K562 (cell line): Measurements from ENCODE around the gene CCDC136. TPM values are rescaled to one million over a fixed set of nuclear protein-coding genes. Genes with fewer than 3 reads are reported as not detected.
A peak's percentile ranks its signal among the peaks of the same experiment; 100 is the strongest.

Experiments
- FOSL1 ChIP-seq: fragments of 200-800 bp; sonication (Bioruptor generic); conservative IDR thresholded peaks from 2 replicates; pipeline ENCODE4 v1.6.1; 2016; ENCODE audit warnings: missing genetic modification characterization, missing compliant biosample characterization
- GATA2 ChIP-seq: sonication (generic); formaldehyde crosslinking; IDR thresholded peaks from 2 replicates; pipeline ENCODE4 v1.4.0; 2020; ENCODE audit warnings: mild to moderate bottlenecking, missing genetic modification reagents
- KLF6 ChIP-seq: fragments of 250-450 bp; sonication (Bioruptor Pico); IDR thresholded peaks from 2 replicates; pipeline ENCODE4 v1.4.0; 2020; ENCODE audit warnings: mild to moderate bottlenecking, moderate library complexity, borderline replicate concordance
- MXI1 ChIP-seq: IDR thresholded peaks from 2 replicates; pipeline ENCODE4 v1.6.1; 2011; ENCODE audit warnings: low read depth, mild to moderate bottlenecking, improper control_type of control experiment, low read length
- SAP30 ChIP-seq: fragments of 200-600 bp; sonication (generic); IDR thresholded peaks from 2 replicates; pipeline ENCODE4 v1.6.1; 2012; ENCODE audit warnings: borderline replicate concordance, low read depth, mild to moderate bottlenecking, moderate library complexity, low read length, control low read depth, inconsistent platforms; ENCODE audit not compliant: insufficient read depth, poor library complexity, severe bottlenecking
- SETDB1 ChIP-seq: IDR thresholded peaks from one replicate; pipeline ENCODE4 v1.6.1; 2012; ENCODE audit warnings: low read length, control low read depth, inconsistent platforms
- SIN3A ChIP-seq, 2 experiments: fragments of 150-350 bp in 1 of 2; IDR thresholded peaks; 2 replicates each; pipeline ENCODE4 v1.6.1; 2011 to 2016; ENCODE audit warnings: borderline replicate concordance in 2 of 2, low read depth in 2 of 2, low read length in 2 of 2, mild to moderate bottlenecking in 2 of 2, moderate library complexity in 2 of 2; ENCODE audit not compliant: control insufficient read depth in 1 of 2
- SRSF3 ChIP-seq: fragments of 200-400 bp; formaldehyde crosslinking; IDR thresholded peaks from 2 replicates; pipeline ENCODE4 v1.6.1; 2016; ENCODE audit warnings: mild to moderate bottlenecking, low read length, moderate library complexity; ENCODE audit not compliant: insufficient read depth
- ZNF436 ChIP-seq: fragments of 250-450, 450-650 bp; sonication (Bioruptor Pico); formaldehyde crosslinking; IDR thresholded peaks from 2 replicates; pipeline ENCODE4 v1.7.0; 2020; ENCODE audit warnings: mild to moderate bottlenecking
- ZNF76 ChIP-seq: fragments of 250-450 bp; sonication (Bioruptor Pico); IDR thresholded peaks from 2 replicates; pipeline ENCODE4 v1.4.0; 2020; ENCODE audit warnings: mild to moderate bottlenecking, moderate library complexity, borderline replicate concordance
- polyA plus RNA-seq, 8 experiments: library from polyadenylated mRNA; depleted of rRNA in 4 of 8; stranded (reverse) in 5 of 8; unstranded in 3 of 8; fragments of >200 nt; fragmentation: Nextera tagmentation in 2 of 8; fragmentation: Illumina TruSeq in 1 of 8; extraction: Ambion mirVana in 2 of 8; extraction: Trizol in 1 of 8; gene quantifications; 2 replicates each; pipeline versions ENCODE4 v1.2.1 to v1.2.3, GENCODE V29; 2011 to 2014; ENCODE audit warnings: inconsistent platforms in 1 of 8, missing spikeins in 1 of 8
- total RNA-seq, 7 experiments: library from RNA; depleted of rRNA in 6 of 7; stranded (reverse); fragments of >200 nt in 6 of 7; fragmentation: Illumina TruSeq in 2 of 7; extraction: Trizol in 2 of 7; gene quantifications; 2 replicates each; pipeline versions ENCODE4 v1.2.1 to v1.2.3, GENCODE V29; 2011 to 2021; ENCODE audit warnings: low replicate concordance in 1 of 7
- TF ChIP-seq, protein P1 (sequence below): fragments of 200-600 bp; sonication (generic); IDR thresholded peaks from one replicate; pipeline ENCODE4 v1.6.1; 2012; ENCODE audit warnings: mild to moderate bottlenecking, low read depth, low read length, inconsistent platforms

CCDC136 gene
- total and polyA plus RNA-seq, 9 of the 15 experiments (the other 6 are each of a cell fraction or from before 2014, with no cell fraction given), result 2.4 to 40.8 (median 26.5) TPM

DNA sequence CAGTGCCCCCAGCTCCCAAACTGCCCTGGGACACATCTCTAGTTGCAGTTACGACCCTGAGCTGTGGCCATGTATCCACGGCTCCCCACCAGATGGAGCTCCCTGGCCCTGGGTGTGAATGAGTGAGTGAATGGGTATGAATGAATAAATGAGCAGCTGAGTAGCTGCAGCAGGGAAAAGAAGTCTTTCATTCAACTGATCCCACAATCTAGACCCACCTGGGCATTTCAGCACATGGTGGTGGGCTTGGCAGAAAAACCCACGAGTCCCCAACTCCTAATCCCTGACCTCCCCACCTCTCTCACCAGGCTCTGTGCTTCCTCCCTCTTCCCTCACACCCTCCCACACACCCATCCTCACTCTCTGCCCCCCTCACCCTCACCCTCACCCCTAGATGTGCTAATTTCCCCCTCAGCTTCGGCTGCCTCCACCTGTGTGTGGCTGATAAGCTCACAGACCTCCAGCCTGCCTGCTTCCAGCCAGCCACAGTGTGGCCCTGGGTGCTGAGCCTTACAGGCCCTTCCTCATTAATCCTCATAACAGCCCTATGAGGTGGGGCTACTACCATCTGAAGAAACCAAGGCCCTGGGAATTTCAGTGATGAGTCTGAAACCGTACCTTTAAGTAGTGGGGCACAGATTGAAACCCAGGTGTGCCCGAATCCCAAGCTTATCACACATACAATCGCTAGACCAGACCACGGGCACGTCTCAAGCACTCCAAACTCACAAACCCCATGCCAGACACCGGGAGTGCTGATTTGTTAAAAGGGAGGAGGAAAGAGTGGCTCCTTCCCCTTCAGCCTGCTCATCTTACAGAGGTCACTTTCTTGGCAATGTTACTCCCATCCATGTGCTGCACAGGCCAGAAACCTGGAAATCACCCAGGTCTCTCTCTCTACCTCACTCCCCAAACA, 68.6 kb downstream of the CCDC136 start (continued):
- TF ChIP-seq SRSF3 (no peak), KLF6 (CRISPR knock-in tag) (no peak), FOSL1 (peak; percentile 21; the same call in 1 of the 2 replicates), SAP30 (no peak), ZNF76 (no peak), MXI1 (0 out of 2 replicates have a peak, but pooled peaks have one; percentile 20), ZNF436 (no peak; the same call in 1 of the 2 replicates), SIN3A (IDR thresholded peaks at IDR 0.05; ENCODE audit: borderline replicate concordance in 2 of 2, control insufficient read depth in 1 of 2, low read depth in 2 of 2, low read length in 2 of 2) (peak in 1 of 2 experiments; percentile 74; a peak in 1 of 4 replicates), SETDB1 (no peak), GATA2 (peak; percentile 94)
- TF ChIP-seq, protein P1, sequence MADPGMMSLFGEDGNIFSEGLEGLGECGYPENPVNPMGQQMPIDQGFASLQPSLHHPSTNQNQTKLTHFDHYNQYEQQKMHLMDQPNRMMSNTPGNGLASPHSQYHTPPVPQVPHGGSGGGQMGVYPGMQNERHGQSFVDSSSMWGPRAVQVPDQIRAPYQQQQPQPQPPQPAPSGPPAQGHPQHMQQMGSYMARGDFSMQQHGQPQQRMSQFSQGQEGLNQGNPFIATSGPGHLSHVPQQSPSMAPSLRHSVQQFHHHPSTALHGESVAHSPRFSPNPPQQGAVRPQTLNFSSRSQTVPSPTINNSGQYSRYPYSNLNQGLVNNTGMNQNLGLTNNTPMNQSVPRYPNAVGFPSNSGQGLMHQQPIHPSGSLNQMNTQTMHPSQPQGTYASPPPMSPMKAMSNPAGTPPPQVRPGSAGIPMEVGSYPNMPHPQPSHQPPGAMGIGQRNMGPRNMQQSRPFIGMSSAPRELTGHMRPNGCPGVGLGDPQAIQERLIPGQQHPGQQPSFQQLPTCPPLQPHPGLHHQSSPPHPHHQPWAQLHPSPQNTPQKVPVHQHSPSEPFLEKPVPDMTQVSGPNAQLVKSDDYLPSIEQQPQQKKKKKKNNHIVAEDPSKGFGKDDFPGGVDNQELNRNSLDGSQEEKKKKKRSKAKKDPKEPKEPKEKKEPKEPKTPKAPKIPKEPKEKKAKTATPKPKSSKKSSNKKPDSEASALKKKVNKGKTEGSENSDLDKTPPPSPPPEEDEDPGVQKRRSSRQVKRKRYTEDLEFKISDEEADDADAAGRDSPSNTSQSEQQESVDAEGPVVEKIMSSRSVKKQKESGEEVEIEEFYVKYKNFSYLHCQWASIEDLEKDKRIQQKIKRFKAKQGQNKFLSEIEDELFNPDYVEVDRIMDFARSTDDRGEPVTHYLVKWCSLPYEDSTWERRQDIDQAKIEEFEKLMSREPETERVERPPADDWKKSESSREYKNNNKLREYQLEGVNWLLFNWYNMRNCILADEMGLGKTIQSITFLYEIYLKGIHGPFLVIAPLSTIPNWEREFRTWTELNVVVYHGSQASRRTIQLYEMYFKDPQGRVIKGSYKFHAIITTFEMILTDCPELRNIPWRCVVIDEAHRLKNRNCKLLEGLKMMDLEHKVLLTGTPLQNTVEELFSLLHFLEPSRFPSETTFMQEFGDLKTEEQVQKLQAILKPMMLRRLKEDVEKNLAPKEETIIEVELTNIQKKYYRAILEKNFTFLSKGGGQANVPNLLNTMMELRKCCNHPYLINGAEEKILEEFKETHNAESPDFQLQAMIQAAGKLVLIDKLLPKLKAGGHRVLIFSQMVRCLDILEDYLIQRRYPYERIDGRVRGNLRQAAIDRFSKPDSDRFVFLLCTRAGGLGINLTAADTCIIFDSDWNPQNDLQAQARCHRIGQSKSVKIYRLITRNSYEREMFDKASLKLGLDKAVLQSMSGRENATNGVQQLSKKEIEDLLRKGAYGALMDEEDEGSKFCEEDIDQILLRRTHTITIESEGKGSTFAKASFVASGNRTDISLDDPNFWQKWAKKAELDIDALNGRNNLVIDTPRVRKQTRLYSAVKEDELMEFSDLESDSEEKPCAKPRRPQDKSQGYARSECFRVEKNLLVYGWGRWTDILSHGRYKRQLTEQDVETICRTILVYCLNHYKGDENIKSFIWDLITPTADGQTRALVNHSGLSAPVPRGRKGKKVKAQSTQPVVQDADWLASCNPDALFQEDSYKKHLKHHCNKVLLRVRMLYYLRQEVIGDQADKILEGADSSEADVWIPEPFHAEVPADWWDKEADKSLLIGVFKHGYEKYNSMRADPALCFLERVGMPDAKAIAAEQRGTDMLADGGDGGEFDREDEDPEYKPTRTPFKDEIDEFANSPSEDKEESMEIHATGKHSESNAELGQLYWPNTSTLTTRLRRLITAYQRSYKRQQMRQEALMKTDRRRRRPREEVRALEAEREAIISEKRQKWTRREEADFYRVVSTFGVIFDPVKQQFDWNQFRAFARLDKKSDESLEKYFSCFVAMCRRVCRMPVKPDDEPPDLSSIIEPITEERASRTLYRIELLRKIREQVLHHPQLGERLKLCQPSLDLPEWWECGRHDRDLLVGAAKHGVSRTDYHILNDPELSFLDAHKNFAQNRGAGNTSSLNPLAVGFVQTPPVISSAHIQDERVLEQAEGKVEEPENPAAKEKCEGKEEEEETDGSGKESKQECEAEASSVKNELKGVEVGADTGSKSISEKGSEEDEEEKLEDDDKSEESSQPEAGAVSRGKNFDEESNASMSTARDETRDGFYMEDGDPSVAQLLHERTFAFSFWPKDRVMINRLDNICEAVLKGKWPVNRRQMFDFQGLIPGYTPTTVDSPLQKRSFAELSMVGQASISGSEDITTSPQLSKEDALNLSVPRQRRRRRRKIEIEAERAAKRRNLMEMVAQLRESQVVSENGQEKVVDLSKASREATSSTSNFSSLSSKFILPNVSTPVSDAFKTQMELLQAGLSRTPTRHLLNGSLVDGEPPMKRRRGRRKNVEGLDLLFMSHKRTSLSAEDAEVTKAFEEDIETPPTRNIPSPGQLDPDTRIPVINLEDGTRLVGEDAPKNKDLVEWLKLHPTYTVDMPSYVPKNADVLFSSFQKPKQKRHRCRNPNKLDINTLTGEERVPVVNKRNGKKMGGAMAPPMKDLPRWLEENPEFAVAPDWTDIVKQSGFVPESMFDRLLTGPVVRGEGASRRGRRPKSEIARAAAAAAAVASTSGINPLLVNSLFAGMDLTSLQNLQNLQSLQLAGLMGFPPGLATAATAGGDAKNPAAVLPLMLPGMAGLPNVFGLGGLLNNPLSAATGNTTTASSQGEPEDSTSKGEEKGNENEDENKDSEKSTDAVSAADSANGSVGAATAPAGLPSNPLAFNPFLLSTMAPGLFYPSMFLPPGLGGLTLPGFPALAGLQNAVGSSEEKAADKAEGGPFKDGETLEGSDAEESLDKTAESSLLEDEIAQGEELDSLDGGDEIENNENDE, result no peak
